ENCODE measurements around the gene ARID3B.

Gene ARID3B

DNA sequence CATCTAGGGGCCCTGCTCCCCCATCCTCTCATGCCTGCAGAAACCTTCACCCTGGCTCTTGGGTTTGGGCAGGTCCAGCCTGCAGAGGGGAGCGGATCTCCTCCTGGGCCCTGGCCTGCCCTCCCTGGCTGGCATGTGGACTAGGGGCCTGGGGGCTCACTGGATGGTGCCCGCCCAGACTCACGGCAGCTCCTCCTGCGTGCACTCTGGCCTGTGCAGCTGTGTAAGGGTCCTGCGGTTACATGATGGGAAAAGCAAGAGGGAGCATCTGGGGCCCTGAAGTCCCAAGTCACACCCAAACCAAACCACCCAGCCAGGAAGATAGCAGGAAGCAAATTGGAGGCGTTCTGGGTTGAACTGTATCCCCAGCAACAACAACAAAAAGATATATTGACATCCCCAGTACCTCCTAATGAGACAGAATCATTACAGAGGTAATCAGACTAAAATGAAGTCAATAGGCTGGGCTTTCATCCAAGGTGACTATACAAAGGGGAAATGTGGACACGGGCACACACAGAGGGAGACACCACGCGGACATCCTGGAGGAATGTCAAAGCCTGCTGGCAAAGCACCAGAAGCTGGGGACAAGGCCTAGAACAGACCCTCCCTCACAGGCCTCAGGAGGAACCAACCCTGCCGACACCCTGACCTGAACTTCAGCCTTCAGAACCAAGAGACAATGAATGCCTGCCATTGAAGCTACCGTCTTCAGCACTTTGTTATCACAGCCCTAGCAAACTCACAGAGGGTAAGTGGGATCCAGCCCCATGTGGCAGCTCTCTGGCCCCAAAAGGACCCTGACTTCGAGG lies 64.2 kb downstream of the ARID3B start:
- no peak for ATAC-seq

DNA sequence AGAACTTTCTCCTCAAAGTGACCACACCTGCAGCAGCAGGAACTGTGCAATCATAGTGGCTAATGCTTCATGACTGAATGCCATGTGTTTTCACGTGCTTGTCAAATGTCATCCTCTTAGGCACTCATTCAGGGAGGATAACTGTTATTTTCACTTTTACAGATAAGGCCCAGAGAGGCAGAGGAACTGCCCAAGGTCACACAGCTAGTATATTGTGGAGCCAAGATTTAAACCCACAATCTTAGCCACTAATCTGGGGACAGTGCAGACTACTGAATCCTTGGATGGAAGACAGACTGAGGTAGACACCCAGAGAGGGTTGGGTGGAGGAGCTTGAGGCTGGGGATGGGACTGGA lies 64.8 kb downstream of the ARID3B start:
- ATAC-seq: no peak

DNA sequence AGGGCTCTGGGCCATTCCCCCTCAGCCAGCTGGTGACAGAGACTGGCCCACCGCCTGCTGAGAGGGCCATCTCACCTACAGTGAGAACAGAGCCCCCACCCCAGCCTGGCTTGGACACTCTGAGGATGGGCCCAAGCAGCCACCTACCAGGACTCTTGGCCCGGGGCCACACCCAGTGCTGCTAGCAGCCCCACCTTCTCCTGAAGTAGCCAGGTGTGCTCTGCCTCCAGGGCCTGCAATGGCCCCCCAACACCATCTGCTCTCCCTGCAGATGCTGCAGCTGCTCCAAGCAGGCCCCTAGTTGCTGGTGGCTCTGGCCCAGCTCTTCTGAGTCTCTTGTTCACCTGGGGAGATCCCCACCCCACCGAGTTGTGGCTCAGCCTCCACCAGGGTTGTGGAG lies 67.8 kb downstream of the ARID3B start:
- ATAC-seq: no peak

DNA sequence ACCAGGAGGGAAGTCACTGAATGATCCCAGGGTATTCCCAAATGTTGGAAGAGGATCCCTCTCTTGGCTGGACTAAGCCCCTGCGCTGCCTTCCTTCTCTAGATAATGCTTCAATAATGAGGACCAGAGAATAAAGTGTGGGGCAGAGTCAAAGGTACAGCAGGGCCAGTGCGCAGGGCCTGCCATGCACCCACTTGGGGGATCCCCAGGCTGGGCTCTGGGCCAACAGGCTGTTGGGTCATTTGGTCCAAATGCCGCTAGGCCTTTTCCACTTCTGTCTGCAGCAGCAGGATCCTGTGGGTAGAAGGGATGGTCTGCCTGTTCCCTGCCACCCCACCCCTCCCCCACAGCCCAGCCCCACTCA lies 68.9 kb downstream of the ARID3B start:
- ATAC-seq: no peak

DNA sequence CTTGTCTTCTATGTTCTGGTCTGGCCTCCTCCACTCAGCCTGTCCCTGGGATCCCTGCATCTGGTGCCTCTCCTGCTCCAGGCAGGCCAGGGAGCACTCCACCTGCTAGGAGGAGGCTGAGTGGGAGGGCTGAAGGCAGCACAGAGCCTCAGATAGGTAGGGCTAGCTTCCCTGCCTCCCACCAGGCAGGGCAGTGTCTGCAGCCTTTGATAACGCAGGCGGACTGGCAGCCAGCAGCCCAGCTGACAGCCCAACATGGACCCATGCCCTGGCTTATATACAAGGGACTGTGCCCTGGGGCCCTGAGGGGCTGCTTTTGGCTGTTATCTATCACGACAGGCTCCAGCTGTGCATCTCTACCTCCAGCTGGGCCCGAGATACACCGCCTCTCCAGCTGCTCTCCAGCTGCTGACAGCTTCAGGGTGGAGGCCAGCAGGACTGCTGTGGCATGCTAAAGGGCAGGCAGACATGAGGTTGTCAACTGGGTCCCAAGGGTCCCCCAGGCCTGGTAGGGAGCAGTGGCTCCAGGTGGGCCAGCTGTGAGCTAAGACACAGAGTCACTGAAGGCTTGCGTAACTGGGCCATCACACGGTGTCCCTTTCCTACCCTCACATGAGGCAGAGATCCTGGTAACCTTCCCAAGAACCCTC lies 69.4 kb downstream of the ARID3B start:
- ATAC-seq: no peak

DNA sequence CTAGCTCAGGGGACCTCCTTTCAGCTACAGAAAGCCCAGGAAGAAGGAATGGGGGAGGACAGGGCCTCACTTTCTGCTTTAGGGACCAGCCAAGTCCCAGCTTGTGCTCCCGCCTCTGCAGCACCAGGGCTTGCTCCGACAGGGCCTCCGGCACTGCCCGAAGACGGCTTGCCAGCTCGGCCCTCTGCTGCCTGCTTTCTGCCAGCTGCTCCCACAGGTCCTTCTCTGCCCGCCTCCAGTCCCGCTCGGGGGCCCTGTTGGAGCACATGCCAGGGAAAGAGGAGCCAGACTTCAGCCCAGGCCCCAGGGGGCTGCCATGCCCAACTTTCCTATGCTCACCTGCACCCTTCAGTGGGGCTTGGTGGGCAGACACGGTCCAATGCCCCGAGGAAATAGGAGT lies 70.3 kb downstream of the ARID3B start:
- no peak for ATAC-seq

DNA sequence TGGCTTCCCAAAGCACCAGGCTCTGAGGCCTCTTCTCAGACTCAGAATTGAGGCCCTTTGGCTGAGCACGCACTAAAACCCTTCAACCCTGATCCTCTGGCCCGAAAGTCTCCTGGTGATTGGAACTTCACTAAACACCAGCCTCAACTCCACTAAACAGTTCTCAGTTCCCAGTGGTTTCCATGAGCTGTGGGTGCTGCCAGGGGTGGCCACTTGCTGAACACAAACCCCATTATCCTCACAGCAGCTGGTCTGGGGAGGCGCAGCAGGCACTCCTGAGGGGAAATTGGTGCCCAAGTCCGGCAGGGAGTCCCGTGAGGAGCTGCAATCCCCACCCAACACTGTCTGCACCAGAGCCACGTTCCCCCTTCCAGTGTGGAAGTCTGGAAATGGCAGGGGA lies 70.8 kb downstream of the ARID3B start:
- no peak for ATAC-seq

DNA sequence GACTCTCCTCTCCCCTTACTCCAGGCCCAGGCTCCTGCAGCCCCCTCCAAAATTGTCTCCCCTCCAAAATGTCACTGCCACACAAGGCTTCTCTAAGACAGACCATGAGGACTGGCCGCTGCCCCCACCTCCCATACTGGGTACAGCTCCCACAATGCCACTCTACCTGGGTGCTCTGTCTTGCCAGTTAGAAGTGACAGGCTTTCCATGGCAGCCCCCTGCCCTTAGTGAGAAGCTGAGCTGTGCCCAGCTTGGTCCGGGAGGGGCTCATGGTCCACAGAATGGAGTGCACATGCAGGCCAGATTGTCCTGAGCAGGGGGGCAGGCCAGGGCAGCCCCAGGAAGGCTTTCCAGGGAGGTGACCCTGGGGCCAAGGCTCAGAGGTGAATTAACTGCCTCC lies 71.7 kb downstream of the ARID3B start:
- no peak for ATAC-seq

DNA sequence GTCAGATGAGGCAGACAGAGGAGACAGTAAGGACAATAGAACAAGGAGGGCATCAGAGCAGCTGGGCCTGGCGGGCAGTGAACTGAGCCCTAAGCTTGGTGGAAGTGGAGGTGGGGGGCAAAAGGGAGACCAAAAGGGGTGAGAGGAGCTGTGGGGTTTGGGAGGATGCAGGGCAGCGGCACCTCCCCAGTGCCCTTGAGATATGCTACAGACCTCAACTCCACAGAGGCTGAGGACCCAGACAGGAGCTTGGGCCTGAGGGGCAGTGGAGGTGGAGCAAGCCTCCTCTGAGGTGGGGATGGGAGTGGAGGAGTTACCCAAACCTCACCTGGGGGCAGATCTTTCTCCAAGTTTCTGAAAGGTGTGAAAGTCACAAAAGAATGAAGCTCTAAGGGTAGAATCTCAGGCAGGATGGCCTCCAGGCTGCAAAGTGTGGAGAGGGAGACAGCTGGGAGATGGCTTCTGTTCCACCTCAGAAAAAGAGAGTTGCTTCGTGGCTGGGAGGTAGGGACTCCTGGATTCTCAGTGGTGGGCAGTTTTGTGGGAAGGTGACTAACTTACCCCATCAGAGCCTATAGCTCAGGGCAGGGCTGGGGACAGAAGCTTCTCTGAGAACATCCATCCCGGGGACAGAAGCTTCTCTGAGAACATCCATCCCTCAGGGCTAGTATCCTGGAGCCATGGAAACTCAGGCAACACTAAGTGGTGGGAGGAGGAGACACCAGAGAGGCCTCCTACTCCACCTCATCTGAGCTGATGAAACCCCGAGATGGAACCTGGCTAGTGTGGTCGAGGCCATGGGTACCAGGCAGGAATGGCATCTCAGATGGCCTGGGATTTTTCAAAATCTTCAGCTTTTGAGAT lies 72.3 kb downstream of the ARID3B start:
- ATAC-seq: no peak

DNA sequence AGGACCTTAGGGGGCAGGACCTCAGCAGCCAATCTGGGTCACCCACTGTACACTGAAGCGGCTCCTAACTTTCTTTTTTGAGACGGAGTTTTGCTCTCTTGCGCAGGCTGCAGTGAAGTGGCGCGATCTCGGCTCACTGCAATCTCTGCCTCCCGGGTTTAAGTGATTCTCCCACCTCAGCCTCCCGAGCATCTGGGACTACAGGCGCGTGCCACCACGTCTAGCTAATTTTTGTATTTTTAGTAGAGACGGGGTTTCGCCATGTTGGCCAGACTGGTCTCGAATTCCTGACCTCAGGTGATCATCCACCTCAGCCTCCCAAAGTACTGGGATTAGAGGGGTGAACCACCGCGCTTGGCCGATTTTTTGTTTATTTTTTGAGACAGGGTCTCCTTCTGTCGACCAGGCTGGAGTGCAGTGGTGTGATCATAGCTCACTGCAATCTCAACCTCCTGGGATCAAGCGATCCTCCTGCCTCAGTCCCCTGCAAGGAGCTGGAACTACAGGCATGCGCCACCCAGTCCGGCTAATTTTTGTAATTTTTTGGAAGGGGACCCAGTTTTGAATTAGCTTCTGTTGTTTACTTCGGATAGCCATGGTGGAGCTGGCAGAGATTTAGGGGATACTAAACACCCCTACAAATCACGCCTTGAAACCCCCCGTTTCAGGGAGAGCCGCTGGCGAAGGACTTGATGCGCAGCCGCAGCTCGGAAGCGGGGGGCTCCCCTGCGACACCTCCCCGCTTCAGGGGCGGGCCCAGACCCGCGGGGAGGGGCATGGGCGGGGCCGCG lies 73.1 kb downstream of the ARID3B start:
- no peak for ATAC-seq

DNA sequence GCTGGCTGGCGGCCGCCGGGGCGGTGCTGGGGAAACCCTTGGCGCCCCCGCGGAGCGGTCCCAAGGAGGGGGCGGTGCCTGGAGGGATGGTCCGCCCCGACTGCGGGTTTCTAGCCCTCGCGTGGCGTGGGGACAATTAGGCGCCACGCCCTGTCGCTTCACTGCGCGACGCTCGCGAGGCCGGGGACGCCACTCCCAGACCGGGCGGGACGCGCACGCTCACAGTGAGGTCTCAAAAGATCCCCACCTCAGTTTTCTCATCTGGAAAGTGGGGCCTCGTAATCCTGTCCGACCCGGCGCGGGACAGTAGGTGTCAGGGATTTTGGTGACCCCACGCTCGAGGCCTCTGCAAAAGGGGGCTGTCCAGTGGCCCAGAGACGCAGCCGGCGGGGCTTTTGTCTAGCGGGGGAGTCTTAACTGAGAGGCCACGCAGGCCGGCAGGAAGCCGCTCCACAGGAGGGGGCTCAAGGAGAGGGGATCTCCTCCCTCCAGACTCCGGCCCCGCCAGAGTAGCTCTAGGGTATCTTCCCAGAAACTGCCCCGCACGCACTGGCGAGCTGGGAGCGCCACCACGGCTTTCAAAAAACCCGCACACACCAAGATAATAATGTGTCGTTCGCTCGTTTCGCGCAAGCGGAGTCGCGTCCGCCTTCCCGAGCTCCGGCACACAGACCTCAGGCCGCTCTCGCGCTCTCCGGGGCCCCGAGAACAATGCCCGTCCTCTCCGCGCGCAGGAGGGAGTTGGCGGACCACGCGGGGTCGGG lies 73.9 kb downstream of the ARID3B start:
- peak; percentile 53 to 55 for ATAC-seq

DNA sequence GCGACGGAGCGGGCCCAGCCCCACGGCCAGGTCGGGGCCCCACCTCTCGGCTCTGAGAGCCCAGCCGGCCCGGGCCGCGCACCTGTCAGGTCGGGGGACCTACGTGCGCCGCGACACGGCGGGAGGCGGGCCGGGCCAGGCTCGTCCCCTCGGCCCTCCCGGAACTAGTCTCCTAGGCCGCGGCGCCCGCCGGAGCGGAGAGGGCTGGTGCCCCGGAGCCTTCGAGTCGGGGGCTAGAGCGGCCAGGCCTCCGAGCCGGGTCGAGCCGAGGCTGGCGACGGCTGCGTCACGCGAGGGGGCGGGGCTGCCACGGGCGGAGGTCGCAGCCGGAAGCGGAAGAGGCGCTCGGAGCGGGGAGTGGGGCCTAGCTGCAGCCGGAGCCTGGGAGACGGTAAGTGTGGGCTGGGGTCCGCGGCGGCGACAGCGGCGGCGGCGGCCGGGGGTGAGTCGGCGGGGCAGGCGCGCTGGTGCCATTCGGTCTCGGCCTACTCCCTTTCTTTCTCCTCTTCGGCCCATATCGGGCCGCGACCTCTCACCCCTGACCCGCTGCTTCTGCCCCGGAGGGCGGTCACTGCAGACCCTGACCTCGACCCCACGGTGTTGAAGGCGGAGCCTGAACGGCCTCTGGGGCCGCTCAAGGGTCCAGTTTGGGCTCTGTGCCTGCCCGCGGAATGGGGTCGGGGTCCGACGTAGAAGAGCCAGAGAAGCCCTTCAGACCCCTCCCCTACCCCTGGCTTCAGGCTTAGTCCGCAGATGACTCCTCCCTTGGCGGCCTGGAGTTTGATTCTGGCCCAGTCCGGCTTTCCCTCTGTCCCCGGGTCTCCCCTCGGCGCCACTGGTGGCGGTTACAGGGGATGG lies 74.7 kb downstream of the ARID3B start, which contains the start of gene CLK3:
Gene CLK3, plus strand, starts transcription at position 329 of the 858 bp plus-strand sequence. CDS start 3,361 bp downstream, outside the sequence.
- peak; percentile 89 to 91 for ATAC-seq

DNA sequence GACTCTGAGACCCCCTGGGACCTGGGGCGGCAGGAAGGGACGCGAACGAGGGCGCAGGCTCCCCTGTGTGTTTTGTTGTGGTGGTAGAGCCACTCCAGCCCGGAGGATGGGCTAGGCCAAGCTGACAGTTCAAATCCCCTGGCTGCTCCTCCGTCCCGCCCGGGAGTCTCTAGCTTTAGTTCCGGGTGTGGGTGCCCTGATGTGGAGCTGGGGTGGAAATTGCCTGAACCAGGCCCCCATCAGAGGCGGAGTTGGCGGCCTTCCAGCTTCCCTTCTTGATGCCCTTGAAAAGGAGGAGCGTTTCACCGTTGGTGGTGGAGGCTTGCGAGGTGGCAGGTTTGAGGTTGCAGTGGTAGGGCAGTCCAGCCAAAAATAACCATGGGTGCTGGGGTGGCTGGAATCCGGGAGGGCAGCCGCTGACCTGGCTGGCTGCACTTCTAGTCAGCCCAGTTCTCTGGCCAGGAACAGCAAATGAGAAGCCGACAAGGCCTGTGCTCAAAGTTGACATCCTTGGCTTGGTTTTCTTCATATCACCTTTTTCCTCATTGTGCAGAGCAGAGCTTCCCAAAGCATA lies 75.4 kb downstream of the ARID3B start:
- ATAC-seq: no peak

DNA sequence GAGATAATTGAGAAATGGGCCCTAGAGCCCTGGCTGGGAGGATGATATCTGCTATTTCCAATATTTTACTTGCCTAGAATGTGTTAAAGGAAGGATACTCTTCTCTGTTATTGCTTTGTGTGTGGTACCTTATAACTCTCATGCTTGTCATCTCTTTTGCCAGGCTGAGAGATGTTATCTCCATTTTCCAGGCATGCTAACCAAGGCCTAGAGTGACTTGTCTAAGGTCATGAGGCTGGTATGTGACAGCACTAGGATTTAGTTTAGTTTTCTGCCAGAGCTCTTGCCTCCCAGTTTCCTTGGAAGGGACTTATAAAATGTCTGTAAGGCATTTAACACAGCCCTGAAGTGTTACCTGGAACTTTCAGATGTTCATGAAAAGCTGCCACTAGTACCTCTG lies 76.0 kb downstream of the ARID3B start:
- no peak for ATAC-seq

DNA sequence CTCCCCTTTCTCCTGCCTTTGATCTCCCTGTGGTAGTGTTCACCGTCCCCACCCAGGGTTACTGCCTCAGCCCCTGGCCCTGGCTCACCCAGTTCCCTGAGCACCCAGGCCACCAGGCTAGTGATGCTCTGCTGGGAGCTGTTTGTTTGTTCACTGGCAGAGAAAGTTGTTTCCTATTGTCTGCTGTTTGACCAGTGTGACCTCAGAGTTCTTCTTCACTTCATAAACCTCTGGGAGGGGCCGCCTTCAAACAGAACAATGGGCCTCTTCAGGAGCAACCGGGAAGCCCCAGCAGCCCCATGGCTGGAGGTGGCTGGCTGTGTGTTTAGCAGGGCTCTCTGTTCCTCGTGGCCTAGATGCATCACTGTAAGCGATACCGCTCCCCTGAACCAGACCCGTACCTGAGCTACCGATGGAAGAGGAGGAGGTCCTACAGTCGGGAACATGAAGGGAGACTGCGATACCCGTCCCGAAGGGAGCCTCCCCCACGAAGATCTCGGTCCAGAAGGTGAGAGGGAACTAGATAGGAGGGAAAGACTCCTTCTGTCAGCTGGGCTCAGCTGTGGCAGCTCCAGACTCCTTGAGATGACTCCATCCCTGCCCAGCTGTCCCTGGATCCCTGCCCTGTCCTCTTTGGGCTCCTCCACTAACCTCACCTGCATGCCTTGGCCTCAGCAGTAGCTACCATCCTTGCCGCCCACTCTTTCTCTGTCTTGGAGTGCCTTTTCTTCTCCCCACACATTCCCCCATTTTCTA lies 78.0 kb downstream of the ARID3B start:
- no peak for ATAC-seq

DNA sequence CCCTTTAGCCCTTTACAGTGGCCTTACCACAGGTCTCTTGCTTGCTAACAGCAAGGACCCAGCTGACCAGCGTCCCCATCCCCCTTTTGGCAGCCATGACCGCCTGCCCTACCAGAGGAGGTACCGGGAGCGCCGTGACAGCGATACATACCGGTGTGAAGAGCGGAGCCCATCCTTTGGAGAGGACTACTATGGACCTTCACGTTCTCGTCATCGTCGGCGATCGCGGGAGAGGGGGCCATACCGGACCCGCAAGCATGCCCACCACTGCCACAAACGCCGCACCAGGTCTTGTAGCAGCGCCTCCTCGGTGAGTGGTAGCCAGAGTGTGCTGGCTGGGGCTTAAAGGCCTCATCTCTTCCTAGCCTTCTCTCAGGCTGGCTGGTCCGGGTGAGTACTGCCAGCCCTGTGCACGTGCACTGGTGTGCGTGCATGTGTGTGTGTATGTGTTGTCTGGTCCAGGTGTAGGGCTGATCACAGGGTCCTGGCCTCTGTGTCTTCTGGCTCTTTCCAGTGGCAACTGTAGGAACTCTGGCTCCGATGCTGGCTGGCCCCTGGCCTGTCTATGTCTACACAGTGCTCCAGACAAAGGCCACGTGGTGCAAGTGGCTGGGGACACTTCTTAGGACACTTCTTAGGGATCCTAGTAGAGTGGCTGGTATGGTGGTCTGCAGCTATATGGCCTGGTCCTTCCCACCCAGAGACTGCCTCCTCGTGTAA lies 79.1 kb downstream of the ARID3B start:
- ATAC-seq: no peak

DNA sequence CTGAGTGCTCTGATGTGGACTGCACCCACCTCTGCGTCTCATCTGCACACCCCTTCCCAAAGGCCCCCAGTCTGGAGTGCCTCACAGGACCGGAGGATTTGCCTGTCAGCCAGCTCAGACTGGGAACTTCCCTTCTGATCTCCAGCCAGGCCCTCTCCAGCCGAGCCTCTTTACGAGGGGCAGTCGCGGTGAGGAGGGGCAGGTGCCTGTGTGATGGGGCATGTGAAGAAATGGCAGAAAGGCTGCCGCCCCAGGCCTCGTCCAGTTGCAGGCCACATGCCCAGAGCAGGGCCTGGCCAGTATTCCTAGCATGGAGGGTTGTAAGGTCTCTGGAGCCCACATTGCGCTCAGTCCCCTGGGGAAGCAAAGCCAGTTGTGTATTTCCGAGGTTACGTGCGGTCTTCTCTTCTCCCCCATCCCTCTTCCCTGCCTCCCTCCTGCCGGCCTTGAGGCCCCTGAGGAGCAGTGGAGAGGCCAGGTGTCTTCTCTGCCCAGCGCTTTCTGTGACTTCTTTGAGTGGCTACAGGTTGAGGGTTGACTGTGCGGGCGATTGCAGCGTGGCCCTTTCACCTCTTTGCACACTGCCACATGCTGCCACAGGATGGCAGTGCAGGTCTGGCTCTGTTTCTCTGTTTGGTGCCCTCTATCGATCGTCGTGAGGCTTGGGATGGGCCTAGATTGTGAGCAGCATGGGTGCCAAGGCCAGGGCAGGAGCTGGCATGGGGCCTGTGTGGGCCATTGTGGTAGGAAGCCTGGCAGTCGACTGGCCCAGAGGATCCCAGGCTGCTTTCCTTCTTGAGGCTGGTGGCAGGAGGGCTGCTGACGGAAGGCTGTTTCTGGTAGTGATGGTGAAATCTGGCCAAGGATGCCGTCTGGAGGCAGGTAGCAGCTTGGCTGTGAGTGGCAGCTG lies 79.9 kb downstream of the ARID3B start:
- ATAC-seq: peak; percentile 88 to 90

DNA sequence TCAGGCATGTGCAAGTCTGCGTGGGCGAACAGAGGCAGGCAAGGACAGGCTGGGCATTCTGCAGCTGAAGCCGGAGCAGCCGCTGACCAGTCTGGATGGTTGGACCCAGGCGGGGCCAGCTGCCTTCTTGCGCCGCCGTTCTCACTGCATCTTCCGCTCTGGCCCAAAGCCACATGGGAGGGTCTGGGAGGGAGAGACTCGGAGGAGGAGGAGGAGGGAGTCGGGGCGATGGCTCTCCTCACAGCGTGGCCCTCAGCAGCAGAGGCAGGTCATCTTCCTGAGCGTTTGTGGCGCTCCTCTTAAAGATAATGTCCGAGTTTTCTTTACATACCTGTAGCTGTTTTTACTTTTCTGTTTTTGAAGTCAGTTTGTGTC lies 80.5 kb downstream of the ARID3B start:
- no peak for ATAC-seq

Data from activated CD4-positive, CD25-positive, alpha-beta regulatory T cell treated with anti-CD3 and anti-CD28 coated beads, Interleukin-2, amount 50 U/mL, for 24 hours (primary cell).